K562 (cell line): ENCODE data around the gene ACRBP. TPM values are rescaled to one million over a fixed set of nuclear protein-coding genes. Genes with fewer than 3 reads are reported as not detected.

Experiments
- ATAC-seq: fragments of 200-7000 bp; cut with Tn5 transposase; 3 replicates; pipeline ENCODE4 v1.9.1; 2020; ENCODE audit warnings: moderate library complexity
- BruUV-seq: library from RNA; stranded (reverse); fragments of 400-500 nt; replicated peaks from 2 replicates; lab custom pipeline; 2021; lab: Mats Ljungman, UMichigan
- CTCF ChIA-PET: fragments of 300-600 bp; formaldehyde crosslinking; extraction: SDS; loops from one replicate; lab custom pipeline; 2021; ENCODE audit warnings: low intra/inter-chr PET ratio; lab: Yijun Ruan, JAX
- POLR2A ChIA-PET: fragments of 300-600, 350-650 bp; sonication (Branson Sonifier 250); formaldehyde crosslinking; extraction: SDS; loops from one replicate; lab custom pipeline; 2021; ENCODE audit warnings: antibody characterized with exemption, inconsistent platforms; lab: Yijun Ruan, JAX
- DNase-seq, 4 experiments: peaks; one replicate each; pipeline versions ENCODE4 v3.0.0 to v3.0.0-alpha.2; 2011 to 2018; ENCODE audit warnings: low spot score in 3 of 4, mixed read lengths in 3 of 4; ENCODE audit errors: extremely low read depth in 1 of 4
- FAIRE-seq: peaks from 2 replicates; lab custom pipeline; 2011; peaks lifted over from hg19 to GRCh38; lab: Jason Lieb, UNC
- H2AFZ ChIP-seq: 2 replicates; pipeline ENCODE4 v1.6.0; 2011; ENCODE audit warnings: low read depth, low read length, control low read depth, inconsistent platforms
- H3K27ac ChIP-seq: fragments of 200-600 bp; 3 replicates; pipeline ENCODE4 v1.8.0; 2011; ENCODE audit warnings: low read depth, mild to moderate bottlenecking, control low read depth, inconsistent platforms, low read length, moderate library complexity, mixed read lengths; ENCODE audit errors: extremely low read depth
- H3K27me3 ChIP-seq, 2 experiments: fragments of 300-600 bp in 1 of 2; 2 replicates in 1 of 2; 3 replicates in 1 of 2; pipeline versions ENCODE4 v1.6.0 to v1.8.0; 2011; ENCODE audit warnings: inconsistent platforms in 2 of 2, low read length in 2 of 2, mild to moderate bottlenecking in 1 of 2, mixed read lengths in 1 of 2, moderate library complexity in 1 of 2; ENCODE audit not compliant: control insufficient read depth in 2 of 2, insufficient read depth in 2 of 2
- H3K36me3 ChIP-seq: fragments of 300-600 bp; 3 replicates; pipeline ENCODE4 v1.8.0; 2011; ENCODE audit warnings: mild to moderate bottlenecking, low read length, inconsistent platforms; ENCODE audit not compliant: control insufficient read depth, insufficient read depth
- H3K4me1 ChIP-seq, 2 experiments: fragments of 200-600 bp in 1 of 2; replicated peaks in 1 of 2; 2 replicates in 1 of 2; 3 replicates in 1 of 2; pipeline versions ENCODE4 v1.5.1 to v1.8.0; 2011; ENCODE audit warnings: inconsistent platforms in 2 of 2, low read length in 2 of 2, mild to moderate bottlenecking in 1 of 2, mixed read lengths in 1 of 2, moderate library complexity in 1 of 2; ENCODE audit not compliant: control insufficient read depth in 2 of 2, insufficient read depth in 2 of 2
- H3K4me2 ChIP-seq: 2 replicates; pipeline ENCODE4 v1.6.1; 2011; ENCODE audit warnings: low read length, control low read depth, inconsistent platforms, mixed read lengths; ENCODE audit not compliant: insufficient read depth
- H3K4me3 ChIP-seq: fragments of 200-600 bp; sonication (generic), shearing (Covaris generic); 2 replicates; pipeline ENCODE4 v1.5.1; 2016; ENCODE audit warnings: control low read depth, inconsistent platforms
- H3K79me2 ChIP-seq: fragments of 200-600 bp; 3 replicates; pipeline ENCODE4 v1.8.0; 2011; ENCODE audit warnings: low read length, inconsistent platforms; ENCODE audit not compliant: control insufficient read depth, insufficient read depth
- H3K9ac ChIP-seq, 2 experiments: 2 replicates each; pipeline versions ENCODE4 v1.6.0 to v1.6.1; 2011; ENCODE audit warnings: low read depth in 2 of 2, low read length in 2 of 2, control low read depth in 1 of 2, inconsistent platforms in 1 of 2, mild to moderate bottlenecking in 1 of 2, mixed read lengths in 1 of 2; ENCODE audit not compliant: insufficient read depth in 1 of 2
- H3K9me1 ChIP-seq: one replicate; pipeline ENCODE4 v1.6.0; 2011; ENCODE audit warnings: inconsistent platforms, mild to moderate bottlenecking, low read length, moderate library complexity; ENCODE audit not compliant: control insufficient read depth, insufficient read depth
- H3K9me3 ChIP-seq: replicated peaks from 2 replicates; pipeline ENCODE4 v1.5.1; 2011; ENCODE audit warnings: low read depth, low read length, inconsistent platforms; ENCODE audit not compliant: control insufficient read depth, insufficient read depth
- H4K20me1 ChIP-seq: replicated peaks from 2 replicates; pipeline ENCODE4 v1.6.1; 2011; ENCODE audit warnings: low read length, inconsistent platforms, mixed read lengths; ENCODE audit not compliant: control insufficient read depth, insufficient read depth
- CHD4 ChIP-seq: fragments of 200-600 bp; sonication (generic); IDR thresholded peaks from 3 replicates; pipeline ENCODE4 v1.6.1; 2012; ENCODE audit warnings: low read depth, mild to moderate bottlenecking, mixed read lengths, low read length, inconsistent platforms; ENCODE audit not compliant: insufficient read depth, insufficient replicate concordance, poor library complexity, severe bottlenecking
- HMGXB4 ChIP-seq: sonication (generic); formaldehyde crosslinking; IDR thresholded peaks from 2 replicates; pipeline ENCODE4 v1.8.1; 2023; ENCODE audit warnings: mild to moderate bottlenecking, missing genetic modification reagents
- HOXB6 ChIP-seq: fragments of 250-450 bp; sonication (Bioruptor Pico); IDR thresholded peaks from 2 replicates; pipeline ENCODE4 v1.5.1; 2022; ENCODE audit warnings: mild to moderate bottlenecking, borderline replicate concordance
- ZNF347 ChIP-seq: fragments of 450-650 bp; formaldehyde crosslinking; IDR thresholded peaks from 2 replicates; pipeline ENCODE4 v1.4.0; 2020; ENCODE audit warnings: low read depth, mild to moderate bottlenecking, moderate library complexity
- ZNF780A ChIP-seq: fragments of 250-450 bp; sonication (Bioruptor Pico); IDR thresholded peaks from 2 replicates; pipeline ENCODE4 v1.5.0; 2021; ENCODE audit warnings: mild to moderate bottlenecking
- WGBS: fragments of 100-300 bp; shearing (Covaris generic); methylation state at CpG from one replicate; pipeline ENCODE4 v1.1.6; 2016; ENCODE audit warnings: low coverage, mixed read lengths; ENCODE audit not compliant: insufficient coverage; ENCODE audit errors: missing lambda C conversion rate; 5-methylcytosine and 5-hydroxymethylcytosine counted together
- in situ Hi-C: fragments of 300-500 bp; cut with MboI; formaldehyde crosslinking; loops from 4 replicates; pipeline ENCODE4 v1.15.0; 2018; ENCODE audit warnings: inconsistent platforms, mixed read lengths
- intact Hi-C: fragments of 100-400 bp; cut with micrococcal nuclease; formaldehyde crosslinking; loops from 2 replicates; pipeline ENCODE4 v1.14.2; 2022
- polyA plus RNA-seq, 8 experiments: library from polyadenylated mRNA; depleted of rRNA in 4 of 8; stranded (reverse) in 5 of 8; unstranded in 3 of 8; fragments of >200 nt; fragmentation: Nextera tagmentation in 2 of 8; fragmentation: Illumina TruSeq in 1 of 8; extraction: Ambion mirVana in 2 of 8; extraction: Trizol in 1 of 8; gene quantifications; 2 replicates each; pipeline versions ENCODE4 v1.2.1 to v1.2.3, GENCODE V29; 2011 to 2014; ENCODE audit warnings: inconsistent platforms in 1 of 8, missing spikeins in 1 of 8
- total RNA-seq, 7 experiments: library from RNA; depleted of rRNA in 6 of 7; stranded (reverse); fragments of >200 nt in 6 of 7; fragmentation: Illumina TruSeq in 2 of 7; extraction: Trizol in 2 of 7; gene quantifications; 2 replicates each; pipeline versions ENCODE4 v1.2.1 to v1.2.3, GENCODE V29; 2011 to 2021; ENCODE audit warnings: low replicate concordance in 1 of 7

The ACRBP gene
- total and polyA plus RNA-seq, 9 of the 15 experiments (the other 6 are each of a cell fraction or from before 2014, with no cell fraction given): 3.1 to 31.8 (median 8.4) TPM

DNA sequence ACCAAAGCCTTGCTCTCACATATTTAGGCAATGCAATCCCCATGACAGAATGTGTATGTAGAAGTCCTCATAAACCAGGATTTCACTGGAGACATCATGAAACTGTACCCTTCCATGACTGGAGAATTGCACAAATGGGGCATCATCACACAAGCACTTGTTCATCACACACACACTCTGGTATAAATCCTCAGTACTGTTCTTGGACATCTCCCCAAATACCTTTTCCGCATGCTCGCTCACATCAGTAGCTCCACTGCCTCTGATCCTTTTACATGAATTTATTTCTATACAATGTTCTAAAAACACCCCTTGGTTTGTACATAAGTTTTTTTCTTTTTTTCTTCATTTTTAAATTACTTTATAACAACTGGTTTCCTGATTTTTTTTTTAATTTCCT lies 19.0 kb upstream of the ACRBP start:
- no peak overlapping the region for H3K4me3 ChIP-seq
- no peak overlapping the region for H3K4me2 ChIP-seq
- DNase-seq: no peak
- H3K4me1 ChIP-seq: peaks cover 0 to 12% of the 10 kb centered on the region in 2 experiments; a peak in 2 of 5 replicates
- no peaks in the 10 kb centered on the region for H3K9me1 ChIP-seq
- no TSS peak for BruUV-seq
- FAIRE-seq: no peak
- H2AFZ ChIP-seq: no peak overlapping the region
- H3K27me3 ChIP-seq: no peaks in the 10 kb centered on the region
- intact Hi-C loops: no loop called here
- H4K20me1 ChIP-seq: no peaks in the 10 kb centered on the region
- in situ Hi-C loops: no loop called here
- H3K9ac ChIP-seq: no peak overlapping the region
- no peak overlapping the region for H3K27ac ChIP-seq
- ChIA-PET POLR2A (interaction anchor here (0.7 to 1.5 kb wide), 2 partner anchors 49 to 69 kb away, joined by 3 read pairs; no protein-coding TSS in a partner anchor), CTCF (no interaction called here)
- no peak for ATAC-seq
- TF ChIP-seq HMGXB4 (CRISPR knock-in tag) (no peak), CHD4 (no peak), HOXB6 (no peak), ZNF347 (CRISPR knock-in tag) (no peak), ZNF780A (CRISPR knock-in tag) (no peak)
- H3K79me2 ChIP-seq: peaks cover 11% of the 10 kb centered on the region
- H3K9me3 ChIP-seq: no peaks in the 10 kb centered on the region
- WGBS: 100% methylated on average over 2 of the region's 2 CpGs
- H3K36me3 ChIP-seq: peaks cover 49% of the 10 kb centered on the region; the same call in 2 of the 3 replicates
